GM10248 (cell line): ENCODE results near the gene RNLS.

Source experiments
- CTCF ChIA-PET: fragments of 300-600 bp; sonication (Branson Sonifier 250); formaldehyde crosslinking; extraction: SDS; loops from one replicate; lab custom pipeline; 2021; ENCODE audit warnings: antibody characterized with exemption; lab: Yijun Ruan, JAX
- POLR2A ChIA-PET: fragments of 350-650 bp; sonication (Branson Sonifier 250); formaldehyde crosslinking; extraction: SDS; loops from one replicate; lab custom pipeline; 2020; ENCODE audit warnings: antibody characterized with exemption; lab: Yijun Ruan, JAX
- DNase-seq: peaks from one replicate; pipeline ENCODE4 v3.0.0; 2012; ENCODE audit errors: extremely low spot score
- CTCF ChIP-seq: IDR thresholded peaks from 2 replicates; pipeline ENCODE4 v1.5.1; 2012; ENCODE audit warnings: mild to moderate bottlenecking, low read depth; ENCODE audit errors: extremely low read depth, missing control alignments, control extremely low read depth

The RNLS gene

DNA sequence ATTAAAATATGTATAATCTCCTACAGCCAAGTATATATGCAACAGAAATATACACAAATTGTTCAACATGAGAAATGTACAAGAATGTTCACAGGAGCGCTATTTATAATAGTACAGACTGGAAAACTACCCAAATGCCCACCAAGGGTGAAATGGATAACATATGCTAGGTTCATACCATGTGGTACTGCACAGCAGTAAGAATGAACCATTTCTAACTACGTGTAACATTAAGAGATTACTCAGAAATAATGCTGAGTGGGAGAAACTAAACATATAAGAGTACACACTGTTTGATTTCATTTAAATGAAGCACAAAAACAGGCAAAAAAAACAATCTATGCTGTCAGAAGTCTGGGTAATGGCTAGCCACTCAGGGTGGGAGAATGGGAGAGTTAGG lies 45.8 kb downstream of the RNLS start:
- POLR2A ChIA-PET, result no interaction called here
- CTCF ChIA-PET, result no interaction called here
- TF ChIP-seq CTCF, result no peak
- DNase-seq, result no peak

- POLR2A ChIA-PET, result no interaction called here
- no peak for TF ChIP-seq CTCF
- DNase-seq, result no peak
- CTCF ChIA-PET, result interaction anchor here (1.0 kb wide), 1 partner anchor 24 kb away, joined by 3 read pairs; no protein-coding TSS in a partner anchor
Observed at GRCh38 chr10:88536437-88536836, 46.7 kb downstream of the RNLS start.

DNA sequence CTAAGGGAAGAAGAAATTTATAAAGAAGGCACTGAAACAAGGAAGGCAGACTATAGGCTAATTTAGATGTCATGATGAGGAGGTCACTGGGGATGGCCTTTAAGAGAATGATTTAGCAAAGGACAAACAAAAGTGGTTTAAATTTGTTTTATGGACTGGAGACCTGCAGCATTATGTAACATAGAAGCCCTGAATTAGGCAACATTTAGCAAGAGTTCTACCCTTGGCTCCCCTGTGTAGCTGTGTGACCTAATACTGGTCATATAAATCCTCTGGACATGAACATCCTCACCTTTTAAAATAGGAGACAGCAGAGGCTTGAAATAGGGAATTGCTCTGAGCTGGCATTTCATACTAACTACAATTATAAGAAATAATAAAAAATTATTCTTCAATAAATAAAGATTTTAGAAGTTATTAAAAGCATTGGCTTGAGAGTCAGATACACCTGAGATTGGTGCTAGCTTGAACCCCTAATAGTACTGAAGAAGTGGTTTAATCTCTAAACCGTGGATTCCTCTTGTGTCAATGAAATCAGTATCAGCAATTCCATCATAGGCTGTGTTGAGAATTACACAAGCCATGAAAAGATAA lies 48.9 kb downstream of the RNLS start:
- ChIA-PET CTCF (no interaction called here), POLR2A (no interaction called here)
- no peak for TF ChIP-seq CTCF
- DNase-seq, result no peak

GRCh38 chr10:88531392-88532052 lies 51.6 kb downstream of the RNLS start:
- ChIA-PET POLR2A (interaction anchor here (0.6 kb wide), 1 partner anchor 1027 kb away, joined by 3 read pairs; the partner anchor contains the start of gene MINPP1), CTCF (interaction anchor here (1.8 kb wide), 1 partner anchor 16 kb away, joined by 5 read pairs; no protein-coding TSS in a partner anchor)
- no peak for TF ChIP-seq CTCF
- no peak for DNase-seq

GRCh38 chr10:88530629-88531391 lies 52.3 kb downstream of the RNLS start:
- TF ChIP-seq CTCF, result no peak
- POLR2A ChIA-PET, result interaction anchor here (0.6 kb wide), 1 partner anchor 151 kb away, joined by 4 read pairs; no protein-coding TSS in a partner anchor
- CTCF ChIA-PET, result interaction anchor here (1.8 kb wide), 1 partner anchor 15 kb away, joined by 5 read pairs; no protein-coding TSS in a partner anchor
- no peak for DNase-seq

GRCh38 chr10:88530093-88530492 lies 53.0 kb downstream of the RNLS start:
- POLR2A ChIA-PET, result no interaction called here
- CTCF ChIA-PET, result interaction anchor here (1.8 kb wide), 1 partner anchor 14 kb away, joined by 5 read pairs; no protein-coding TSS in a partner anchor
- no peak for DNase-seq
- TF ChIP-seq CTCF, result no peak
